PC-9 (cell line): ENCODE data around the gene SNX9. TPM values are rescaled to one million over a fixed set of nuclear protein-coding genes. Genes with fewer than 3 reads are reported as not detected.

Source experiments
- BruUV-seq: library from RNA; stranded (reverse); fragments of 400-500 nt; replicated peaks from 2 replicates; lab custom pipeline; 2021; lab: Mats Ljungman, UMichigan
- CTCF ChIA-PET: fragments of 300-600 bp; sonication (Branson Sonifier 250); formaldehyde crosslinking; loops from one replicate; lab custom pipeline; 2022; ENCODE audit warnings: antibody characterized with exemption; lab: Charles Lee
- POLR2A ChIA-PET: fragments of 300-600 bp; sonication (Branson Sonifier 250); formaldehyde crosslinking; loops from one replicate; lab custom pipeline; 2022; ENCODE audit warnings: antibody characterized with exemption; ENCODE audit not compliant: unreplicated experiment; lab: Charles Lee
- DNase-seq, 2 experiments: peaks; one replicate each; pipeline versions ENCODE4 v3.0.0 to v3.0.0-alpha.2; 2015 to 2022; ENCODE audit warnings: mixed read lengths in 1 of 2
- H2AFZ ChIP-seq: fragments of 200-600 bp; sonication (generic); 2 replicates; pipeline ENCODE4 v1.8.1; 2017; ENCODE audit warnings: antibody characterized with exemption
- H3F3A ChIP-seq: fragments of 200-600 bp; sonication (generic); 2 replicates; pipeline ENCODE4 v1.8.1; 2017; ENCODE audit warnings: antibody characterized with exemption, mild to moderate bottlenecking, low read depth; ENCODE audit not compliant: insufficient read depth
- H3K27ac ChIP-seq: fragments of 200-600 bp; sonication (generic); 2 replicates; pipeline ENCODE4 v1.6.1; 2016; ENCODE audit warnings: mixed run types
- H3K27me3 ChIP-seq: fragments of 200-600 bp; sonication (generic); 2 replicates; pipeline ENCODE4 v1.6.1; 2016; ENCODE audit warnings: low read depth, mixed run types; ENCODE audit not compliant: insufficient read depth
- H3K36me3 ChIP-seq: fragments of 200-600 bp; sonication (generic); 2 replicates; pipeline ENCODE4 v1.6.1; 2016; ENCODE audit warnings: low read depth, mixed run types
- H3K4me1 ChIP-seq: fragments of 200-600 bp; sonication (generic); replicated peaks from 2 replicates; pipeline ENCODE4 v1.6.1; 2016; ENCODE audit warnings: mixed run types; ENCODE audit not compliant: insufficient read depth
- H3K4me2 ChIP-seq: fragments of 200-600 bp; sonication (generic); 2 replicates; pipeline ENCODE4 v1.6.1; 2017; ENCODE audit warnings: mixed run types
- H3K4me3 ChIP-seq: fragments of 200-600 bp; sonication (generic); 2 replicates; pipeline ENCODE4 v1.6.1; 2016; ENCODE audit warnings: mixed run types
- H3K79me2 ChIP-seq: fragments of 200-600 bp; sonication (generic); 2 replicates; pipeline ENCODE4 v1.6.1; 2017; ENCODE audit warnings: low read depth, mixed run types
- H3K9me2 ChIP-seq: fragments of 200-600 bp; sonication (generic); 2 replicates; pipeline ENCODE4 v1.8.1; 2017; ENCODE audit warnings: mild to moderate bottlenecking; ENCODE audit not compliant: insufficient read depth
- H3K9me3 ChIP-seq: fragments of 200-600 bp; sonication (generic); 2 replicates; pipeline ENCODE4 v1.8.1; 2016; ENCODE audit warnings: low read depth; ENCODE audit not compliant: insufficient read depth
- H4K20me1 ChIP-seq: fragments of 200-600 bp; sonication (generic); 2 replicates; pipeline ENCODE4 v1.8.1; 2017; ENCODE audit not compliant: insufficient read depth
- CTCF ChIP-seq: fragments of 200-600 bp; sonication (generic); conservative IDR thresholded peaks from 2 replicates; pipeline ENCODE4 v1.6.1; 2017; ENCODE audit warnings: mixed run types, antibody characterized with exemption, mild to moderate bottlenecking, moderate library complexity
- EZH2 ChIP-seq: fragments of 200-600 bp; sonication (generic); IDR thresholded peaks from 2 replicates; pipeline ENCODE4 v1.8.0; 2017; ENCODE audit warnings: antibody characterized with exemption, low read depth
- intact Hi-C: fragments of 100-400 bp; cut with micrococcal nuclease; formaldehyde crosslinking; loops from one replicate; pipeline ENCODE4 v1.10.0; 2022; ENCODE audit not compliant: unreplicated experiment
- total RNA-seq: library from RNA; stranded (reverse); gene quantifications from 2 replicates; pipeline ENCODE4 v1.2.3, GENCODE V29; 2021

SNX9 gene
- total RNA-seq, 1 experiment from 2014 or later, result 25.0 TPM

DNA sequence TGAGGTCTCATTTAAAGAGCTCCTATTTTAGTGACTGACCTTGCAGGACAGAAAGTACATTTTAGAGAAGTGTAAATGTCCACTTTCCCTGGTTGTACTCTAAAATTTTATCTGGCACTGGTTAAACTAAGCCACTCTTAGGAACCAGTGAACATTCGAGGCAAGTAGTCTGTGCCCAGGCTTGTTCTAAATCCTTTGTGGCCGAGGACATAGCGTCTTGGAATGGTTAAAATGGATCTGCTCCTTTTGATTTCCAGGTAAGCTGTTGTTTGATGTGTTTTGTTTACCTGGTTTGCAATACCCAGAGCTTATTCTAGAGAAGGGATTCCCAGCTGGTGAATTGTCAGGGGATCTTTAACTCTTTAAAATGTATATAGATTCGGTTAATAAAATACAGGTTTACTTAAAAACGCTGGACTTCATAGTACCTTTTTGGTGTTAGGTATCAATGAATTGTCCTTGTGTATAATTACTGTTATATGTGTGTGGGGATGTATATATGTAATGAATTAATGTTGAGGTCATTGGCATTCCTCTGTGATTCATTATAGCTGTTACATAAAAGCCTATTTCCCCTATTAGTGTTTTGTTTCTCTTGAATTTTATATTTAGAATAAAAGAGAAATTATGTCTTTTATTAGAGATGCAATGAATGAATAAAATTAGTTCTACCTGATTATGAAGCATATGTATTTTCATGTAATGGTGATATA, 15.8 kb downstream of the SNX9 start:
- Histone ChIP-seq H3K4me2 (no peak overlapping the region), H4K20me1 (no peaks in the 10 kb centered on the region), H3K4me3 (no peak overlapping the region), H3K36me3 (no peaks in the 10 kb centered on the region), H3K27me3 (no peaks in the 10 kb centered on the region), H3K79me2 (peaks cover 99% of the 10 kb centered on the region), H3K9me2 (no peaks in the 10 kb centered on the region), H3K4me1 (peaks cover 48% of the 10 kb centered on the region), H2AFZ (no peak overlapping the region), H3K27ac (peak overlapping the region; percentile 90; the same call in 1 of the 2 replicates), H3K9me3 (no peaks in the 10 kb centered on the region), H3F3A (peaks cover 8% of the 10 kb centered on the region)
- ChIA-PET POLR2A (no interaction called here), CTCF (no interaction called here)
- no TSS peak for BruUV-seq
- TF ChIP-seq CTCF (no peak), EZH2 (no peak)
- no peak for DNase-seq
- intact Hi-C loops, result no loop called here

GRCh38 chr6:157839606-157840005, 16.6 kb downstream of the SNX9 start:
- Histone ChIP-seq H2AFZ (no peak overlapping the region), H4K20me1 (no peaks in the 10 kb centered on the region), H3K4me2 (no peak overlapping the region), H3K27me3 (no peaks in the 10 kb centered on the region), H3F3A (peaks cover 8% of the 10 kb centered on the region), H3K79me2 (peaks cover 99% of the 10 kb centered on the region), H3K27ac (peak overlapping the region; percentile 90; the same call in 1 of the 2 replicates), H3K4me3 (no peak overlapping the region), H3K9me3 (no peaks in the 10 kb centered on the region), H3K36me3 (no peaks in the 10 kb centered on the region), H3K9me2 (no peaks in the 10 kb centered on the region), H3K4me1 (peaks cover 41% of the 10 kb centered on the region)
- TF ChIP-seq EZH2 (no peak), CTCF (no peak)
- intact Hi-C loops, result loop anchor here (2.0 kb wide), 1 partner anchor 77 kb away; no protein-coding TSS in a partner anchor
- no TSS peak for BruUV-seq
- ChIA-PET POLR2A (no interaction called here), CTCF (no interaction called here)
- no peak for DNase-seq

- H3K27ac ChIP-seq, result peak overlapping the region; percentile 90
- H3K9me3 ChIP-seq, result no peaks in the 10 kb centered on the region
- H3K4me2 ChIP-seq, result peak overlapping the region; percentile 58
- H3K36me3 ChIP-seq, result no peaks in the 10 kb centered on the region
- POLR2A ChIA-PET, result no interaction called here
- TF ChIP-seq EZH2 (no peak), CTCF (no peak)
- DNase-seq, result no peak
- CTCF ChIA-PET, result no interaction called here
- H3K79me2 ChIP-seq, result peaks cover 99% of the 10 kb centered on the region
- no peaks in the 10 kb centered on the region for H4K20me1 ChIP-seq
- no peaks in the 10 kb centered on the region for H3K9me2 ChIP-seq
- H3K4me1 ChIP-seq, result peaks cover 40% of the 10 kb centered on the region
- H3F3A ChIP-seq, result peaks cover 8% of the 10 kb centered on the region
- H3K4me3 ChIP-seq, result no peak overlapping the region
- no TSS peak for BruUV-seq
- no peak overlapping the region for H2AFZ ChIP-seq
- intact Hi-C loops, result loop anchor here (2.0 kb wide), 1 partner anchor 77 kb away; no protein-coding TSS in a partner anchor
- H3K27me3 ChIP-seq, result no peaks in the 10 kb centered on the region
Observed at GRCh38 chr6:157840261-157840660, 17.2 kb downstream of the SNX9 start.
